Adrenal gland (tissue), 12 donors: ENCODE measurements around the gene SEPTIN12. TPM values are rescaled to one million over a fixed set of nuclear protein-coding genes. Genes with fewer than 3 reads are reported as not detected.
A peak's percentile ranks its signal among the peaks of the same experiment; 100 is the strongest.

Source experiments
- DNase-seq, 7 donors: peaks; one replicate each; pipeline ENCODE4 v3.0.0-alpha.2; 2019 to 2020
- H3K27ac ChIP-seq, 5 donors: fragments of 200-600 bp; sonication (generic) in 4 of 5; 1 replicate in 3 of 5; 2 replicates in 2 of 5; pipeline versions ENCODE4 v1.5.1 to v1.8.0; 2016 to 2020; ENCODE audit warnings: mild to moderate bottlenecking in 1 of 5
- H3K27me3 ChIP-seq: fragments of 200-600 bp; 2 replicates; pipeline ENCODE4 v1.8.0; 2021
- H3K36me3 ChIP-seq, 2 donors: fragments of 200-600 bp; replicated peaks in 1 of 2; 1 replicate in 1 of 2; 2 replicates in 1 of 2; pipeline versions ENCODE4 v1.5.1 to v1.8.0; 2018 to 2022
- H3K4me1 ChIP-seq, 2 donors: fragments of 200-600 bp; replicated peaks in 1 of 2; 1 replicate in 1 of 2; 2 replicates in 1 of 2; pipeline versions ENCODE4 v1.5.1 to v1.8.0; 2018 to 2021
- H3K4me3 ChIP-seq, 4 donors: fragments of 200-600 bp; sonication (generic) in 3 of 4; one replicate each; pipeline ENCODE4 v1.5.1; 2016 to 2018
- H3K9me3 ChIP-seq, 3 donors: fragments of 200-600 bp; sonication (generic) in 1 of 3; replicated peaks in 1 of 3; 1 replicate in 2 of 3; 2 replicates in 1 of 3; pipeline versions ENCODE4 v1.5.1 to v1.8.0; 2016 to 2021
- POLR2A ChIP-seq, 2 donors: fragments of 450-650 bp; IDR thresholded peaks; one replicate each; pipeline ENCODE4 v1.6.1; 2017; ENCODE audit warnings: antibody characterized with exemption in 2 of 2, mild to moderate bottlenecking in 2 of 2, moderate library complexity in 1 of 2
- WGBS, 4 donors: extraction: QIAGEN DNeasy Blood & Tissue Kit in 2 of 4; methylation state at CpG; one replicate each; pipeline versions ENCODE4 v1.1.5 to v1.1.7; 2013 to 2017; 5-methylcytosine and 5-hydroxymethylcytosine counted together
- intact Hi-C, 2 donors: fragments of 100-400 bp; cut with DNase I; formaldehyde crosslinking; loops; one replicate each; pipeline versions ENCODE4 v1.14.1 to v1.15.0; 2022 to 2023
- polyA plus RNA-seq, 3 donors: library from polyadenylated mRNA; stranded (reverse); fragments of 200-250 nt in 2 of 3; fragments of 350-450 nt in 1 of 3; fragmentation: Illumina TruSeq in 1 of 3; extraction: RNeasy Lipid Tissue Mini Kit (QIAGEN cat#74804) in 1 of 3; gene quantifications; one replicate each; pipeline ENCODE4 v1.2.3, GENCODE V29; 2013 to 2014
- total RNA-seq, 9 donors: library from RNA; depleted of rRNA in 4 of 9; stranded (reverse); fragments of >200 nt in 4 of 9; fragments of 120-200 nt in 1 of 9; fragmentation: NEBNext Ultra II Directional in 1 of 9; extraction: Animal tissue kit (Norgen Biotek cat#: 25700) in 1 of 9; gene quantifications; one replicate each; pipeline versions ENCODE4 v1.1.0 to v1.2.4, GENCODE V29; 2013 to 2023
- TF ChIP-seq, protein P1 (sequence below), 6 experiments: fragments of 450-650 bp in 4 of 6; fragments of 200-600 bp in 2 of 6; sonication (generic) in 1 of 6; IDR thresholded peaks; 1 replicate in 5 of 6; 2 replicates in 1 of 6; pipeline versions ENCODE4 v1.5.1 to v1.8.0; 2016 to 2021; ENCODE audit warnings: antibody characterized with exemption in 6 of 6, mild to moderate bottlenecking in 2 of 6, moderate library complexity in 1 of 6
- donor health status: healthy with polysubstance abuse.
- donor health status: Bipolar disorder and iron deficiency.
- donor health status: DM: yes; HTN: yes; CAD: no.
- donor health status: DM: no; HTN: no; CAD: no.
- donor health status: DM: no; HTN: no; CAD: no.
- donor health status: DM: yes; HTN: yes; CAD: no.

SEPTIN12 gene
- total and polyA plus RNA-seq, 12 donors = 1.1 TPM; not detected in 11

- no peaks in the 10 kb centered on the region for H3K27me3 ChIP-seq
- intact Hi-C loops = no loop called here
- peaks cover 0 to 39% of the 10 kb centered on the region in 2 donors for H3K36me3 ChIP-seq
- peaks cover 28 to 45% of the 10 kb centered on the region in 2 donors for H3K4me1 ChIP-seq
- TF ChIP-seq, protein P1, sequence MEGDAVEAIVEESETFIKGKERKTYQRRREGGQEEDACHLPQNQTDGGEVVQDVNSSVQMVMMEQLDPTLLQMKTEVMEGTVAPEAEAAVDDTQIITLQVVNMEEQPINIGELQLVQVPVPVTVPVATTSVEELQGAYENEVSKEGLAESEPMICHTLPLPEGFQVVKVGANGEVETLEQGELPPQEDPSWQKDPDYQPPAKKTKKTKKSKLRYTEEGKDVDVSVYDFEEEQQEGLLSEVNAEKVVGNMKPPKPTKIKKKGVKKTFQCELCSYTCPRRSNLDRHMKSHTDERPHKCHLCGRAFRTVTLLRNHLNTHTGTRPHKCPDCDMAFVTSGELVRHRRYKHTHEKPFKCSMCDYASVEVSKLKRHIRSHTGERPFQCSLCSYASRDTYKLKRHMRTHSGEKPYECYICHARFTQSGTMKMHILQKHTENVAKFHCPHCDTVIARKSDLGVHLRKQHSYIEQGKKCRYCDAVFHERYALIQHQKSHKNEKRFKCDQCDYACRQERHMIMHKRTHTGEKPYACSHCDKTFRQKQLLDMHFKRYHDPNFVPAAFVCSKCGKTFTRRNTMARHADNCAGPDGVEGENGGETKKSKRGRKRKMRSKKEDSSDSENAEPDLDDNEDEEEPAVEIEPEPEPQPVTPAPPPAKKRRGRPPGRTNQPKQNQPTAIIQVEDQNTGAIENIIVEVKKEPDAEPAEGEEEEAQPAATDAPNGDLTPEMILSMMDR (IDR thresholded peaks at IDR 0.05) = no peak
- TF ChIP-seq POLR2A (IDR thresholded peaks at IDR 0.05) = no peak
- peak overlapping the region in 2 of 4 donors; percentile 66 to 86 for H3K4me3 ChIP-seq
- DNase-seq = peak in 2 of 7 donors; percentile 30 to 60
- WGBS, 4 donors = 38 to 43% (median 41%) methylated on average over 15 to 29 of the region's 29 CpGs
- peak overlapping the region; percentile 37 to 98 (median 80) for H3K27ac ChIP-seq
- H3K9me3 ChIP-seq = no peaks in the 10 kb centered on the region
Measured at GRCh38 chr16:4801051-4801961, 13.2 kb upstream of the SEPTIN12 start.

DNA sequence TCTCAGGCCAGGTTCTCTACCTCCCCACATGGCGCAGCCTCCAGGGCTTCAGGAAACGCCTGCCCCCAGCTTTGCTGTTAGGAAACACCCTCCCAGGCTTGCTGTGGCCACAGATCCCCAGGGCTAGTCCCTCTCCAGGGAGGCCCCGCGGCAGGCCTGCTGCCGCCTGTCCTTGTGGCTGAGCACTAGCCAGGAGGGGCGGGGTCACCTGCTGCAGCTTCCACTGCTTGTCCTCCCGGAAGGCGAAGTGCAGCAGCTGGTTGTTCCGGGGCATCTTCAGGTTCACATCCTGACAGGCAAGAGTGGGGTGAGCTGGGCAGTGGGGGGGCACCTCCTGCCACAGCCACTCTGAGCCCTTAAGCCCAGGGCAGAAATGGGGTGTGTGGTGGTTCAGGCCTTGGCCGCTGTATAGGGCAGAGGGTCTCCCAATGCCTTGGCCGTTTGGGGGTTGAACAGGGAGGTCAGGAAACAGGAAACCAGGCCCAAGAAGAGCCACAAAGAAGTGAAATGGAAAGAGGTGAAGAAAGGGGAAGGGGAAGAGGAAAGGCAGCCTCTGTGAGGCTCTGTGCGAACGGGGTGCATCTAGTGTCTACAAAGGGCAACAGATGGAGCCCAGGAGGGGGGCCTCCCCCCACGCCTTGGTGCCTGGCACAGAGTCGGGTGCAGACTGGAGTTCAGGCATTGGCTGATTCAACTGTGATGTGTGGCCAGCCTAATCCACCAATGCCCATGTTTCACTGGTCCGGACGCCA is 12.3 kb upstream of the SEPTIN12 start:
- peak overlapping the region in 4 of 5 donors; percentile 16 to 98 (median 42) for H3K27ac ChIP-seq
- intact Hi-C loops = no loop called here
- DNase-seq = peak; percentile 79 to 94 (median 91)

GRCh38 chr16:4799171-4799855 is 11.2 kb upstream of the SEPTIN12 start:
- peaks cover 20 to 31% of the 10 kb centered on the region in 2 donors for H3K4me1 ChIP-seq
- 84 to 91% (median 90%) methylated on average over 10 to 19 of the region's 19 CpGs for WGBS, 4 donors
- no peaks in the 10 kb centered on the region for H3K27me3 ChIP-seq
- H3K4me3 ChIP-seq = no peak overlapping the region
- DNase-seq = no peak
- no peak overlapping the region for H3K27ac ChIP-seq
- peaks cover 0 to 34% of the 10 kb centered on the region in 2 donors for H3K36me3 ChIP-seq
- no peaks in the 10 kb centered on the region for H3K9me3 ChIP-seq
- no peak for TF ChIP-seq POLR2A (IDR thresholded peaks at IDR 0.05)
- TF ChIP-seq, protein P1 (IDR thresholded peaks at IDR 0.05) = no peak
- intact Hi-C loops = no loop called here

More for the DNA sequence above, 12.3 kb upstream of the SEPTIN12 start:
- Histone ChIP-seq H3K4me3 (peak overlapping the region in 1 of 4 donors; percentile 86), H3K4me1 (peaks cover 27 to 43% of the 10 kb centered on the region in 2 donors), H3K9me3 (no peaks in the 10 kb centered on the region), H3K36me3 (peaks cover 0 to 37% of the 10 kb centered on the region in 2 donors), H3K27me3 (no peaks in the 10 kb centered on the region)
- TF ChIP-seq, protein P1 (IDR thresholded peaks at IDR 0.05) = no peak
- TF ChIP-seq POLR2A (IDR thresholded peaks at IDR 0.05) = peak in 1 of 2 donors; percentile 54
- 42 to 74% (median 56%) methylated on average over 9 to 17 of the region's 17 CpGs for WGBS, 4 donors
